ENCODE data around the gene XK. TPM values are rescaled to one million over a fixed set of nuclear protein-coding genes. Genes with fewer than 3 reads are reported as not detected.

XK gene
- total RNA-seq, 1 donor from 2014 or later, result 1.1 TPM

DNA sequence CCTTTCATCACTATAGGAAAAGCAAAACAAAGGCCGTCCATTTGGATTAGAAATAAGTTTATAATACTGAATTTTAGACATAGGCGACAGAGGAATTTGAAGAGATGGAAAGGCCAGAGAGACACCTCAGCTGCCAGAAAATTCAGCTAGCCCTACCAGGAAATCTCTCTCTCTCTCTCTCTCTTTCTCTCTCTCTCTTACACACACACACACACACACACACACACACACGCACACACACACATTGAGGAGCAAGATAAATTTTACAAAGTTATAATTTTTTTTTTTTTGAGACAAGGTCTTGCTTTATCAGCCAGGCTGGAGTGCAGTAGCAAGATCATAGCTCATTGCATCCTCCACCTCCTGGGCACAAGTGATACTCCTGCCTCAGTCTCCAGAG is 1.4 kb downstream of the XK start:
- no peaks in the 10 kb centered on the region for H3K36me3 Mint-ChIP-seq (ENCODE audit: insufficient read depth)
- DNase-seq (ENCODE audit: low spot score, unreplicated experiment), result no peak
- H3K27me3 Mint-ChIP-seq, result peaks cover 16% of the 10 kb centered on the region
- peaks cover 4% of the 10 kb centered on the region for H3K9me3 Mint-ChIP-seq (ENCODE audit: low read depth)
- TF ChIP-seq, protein P1, sequence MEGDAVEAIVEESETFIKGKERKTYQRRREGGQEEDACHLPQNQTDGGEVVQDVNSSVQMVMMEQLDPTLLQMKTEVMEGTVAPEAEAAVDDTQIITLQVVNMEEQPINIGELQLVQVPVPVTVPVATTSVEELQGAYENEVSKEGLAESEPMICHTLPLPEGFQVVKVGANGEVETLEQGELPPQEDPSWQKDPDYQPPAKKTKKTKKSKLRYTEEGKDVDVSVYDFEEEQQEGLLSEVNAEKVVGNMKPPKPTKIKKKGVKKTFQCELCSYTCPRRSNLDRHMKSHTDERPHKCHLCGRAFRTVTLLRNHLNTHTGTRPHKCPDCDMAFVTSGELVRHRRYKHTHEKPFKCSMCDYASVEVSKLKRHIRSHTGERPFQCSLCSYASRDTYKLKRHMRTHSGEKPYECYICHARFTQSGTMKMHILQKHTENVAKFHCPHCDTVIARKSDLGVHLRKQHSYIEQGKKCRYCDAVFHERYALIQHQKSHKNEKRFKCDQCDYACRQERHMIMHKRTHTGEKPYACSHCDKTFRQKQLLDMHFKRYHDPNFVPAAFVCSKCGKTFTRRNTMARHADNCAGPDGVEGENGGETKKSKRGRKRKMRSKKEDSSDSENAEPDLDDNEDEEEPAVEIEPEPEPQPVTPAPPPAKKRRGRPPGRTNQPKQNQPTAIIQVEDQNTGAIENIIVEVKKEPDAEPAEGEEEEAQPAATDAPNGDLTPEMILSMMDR (IDR thresholded peaks at IDR 0.05; ENCODE audit: unreplicated experiment), result no peak
- H3K4me3 Mint-ChIP-seq (ENCODE audit: low read depth), result no peak overlapping the region
- no peaks in the 10 kb centered on the region for H3K4me1 Mint-ChIP-seq (ENCODE audit: low read depth)
- H3K27ac Mint-ChIP-seq, result no peak overlapping the region

DNA sequence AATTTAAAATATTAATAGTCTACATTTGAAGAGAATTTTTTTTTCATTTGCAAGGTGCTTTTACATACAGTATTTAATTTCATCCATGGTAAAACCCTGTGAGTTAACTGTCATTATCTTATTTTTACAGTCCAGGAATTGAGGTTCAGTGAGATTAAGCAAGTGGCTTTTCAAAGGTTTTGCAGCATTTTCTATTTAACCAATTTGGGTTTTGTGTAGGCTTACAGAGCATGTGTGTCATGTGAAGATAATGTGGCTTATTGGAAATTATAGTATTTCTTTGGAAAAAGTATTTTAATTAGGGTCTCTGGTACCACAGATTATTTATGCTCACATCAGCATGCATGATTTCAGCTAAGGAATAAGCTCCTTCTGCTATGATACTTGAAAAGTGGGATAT is 4.5 kb downstream of the XK start:
- TF ChIP-seq, protein P1 (IDR thresholded peaks at IDR 0.05; ENCODE audit: unreplicated experiment), result no peak
- H3K27ac Mint-ChIP-seq, result no peak overlapping the region
- no peak overlapping the region for H3K4me3 Mint-ChIP-seq (ENCODE audit: low read depth)

DNA sequence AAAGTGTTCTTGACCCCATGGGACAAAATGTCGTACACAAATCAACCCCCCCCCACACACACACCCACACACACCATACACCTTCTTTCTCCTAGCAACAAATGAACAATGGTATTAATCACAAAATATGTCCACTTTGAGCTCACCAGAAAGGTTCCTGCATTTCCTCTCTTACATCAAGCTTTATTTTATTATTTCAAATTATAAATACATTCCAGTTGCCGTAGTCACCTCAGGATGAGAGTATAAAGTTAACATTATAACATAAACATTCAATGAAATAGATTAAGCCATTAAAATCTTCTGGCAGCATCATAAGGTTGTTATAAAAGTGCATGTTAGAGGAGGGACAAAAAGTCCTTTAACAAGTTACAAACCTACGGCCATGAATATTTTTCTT is 7.3 kb downstream of the XK start:
- no peaks in the 10 kb centered on the region for H3K36me3 Mint-ChIP-seq (ENCODE audit: insufficient read depth)
- no peak for DNase-seq (ENCODE audit: low spot score, unreplicated experiment)
- TF ChIP-seq, protein P1 (IDR thresholded peaks at IDR 0.05; ENCODE audit: unreplicated experiment), result no peak

More for the DNA sequence above, 4.5 kb downstream of the XK start:
- no peaks in the 10 kb centered on the region for H3K4me1 Mint-ChIP-seq (ENCODE audit: low read depth)
- no peak for DNase-seq (ENCODE audit: low spot score, unreplicated experiment)
- peaks cover 10% of the 10 kb centered on the region for H3K27me3 Mint-ChIP-seq
- H3K36me3 Mint-ChIP-seq (ENCODE audit: insufficient read depth), result no peaks in the 10 kb centered on the region
- peaks cover 3% of the 10 kb centered on the region for H3K9me3 Mint-ChIP-seq (ENCODE audit: low read depth)

DNA sequence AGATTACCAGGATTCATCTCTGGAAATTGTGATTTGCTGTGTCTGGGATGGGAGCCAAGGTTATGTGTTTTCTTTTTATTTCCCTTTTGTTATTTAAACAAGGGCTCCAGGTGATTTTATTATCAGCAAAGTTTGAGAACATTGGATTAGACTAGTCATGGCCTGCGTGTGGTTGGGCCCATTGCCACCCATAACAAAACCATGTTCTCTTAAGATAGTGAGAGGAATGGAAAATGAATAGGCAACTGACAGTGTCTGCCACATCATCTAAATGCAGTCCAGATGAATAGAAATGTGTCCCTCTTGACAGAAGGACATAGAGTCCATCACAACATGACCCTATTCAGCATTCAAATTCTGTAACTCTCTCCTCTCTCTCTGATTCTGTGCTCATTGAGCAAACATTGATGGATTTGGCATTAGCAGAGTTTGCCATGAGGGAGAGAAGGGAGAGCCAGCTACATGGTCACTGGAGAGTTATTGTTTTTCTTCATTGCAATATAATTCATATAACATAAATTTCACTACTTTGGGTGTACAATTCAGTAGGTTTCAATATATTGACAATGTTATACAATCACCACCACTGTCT is 11.7 kb downstream of the XK start:
- Mint-ChIP-seq H3K4me1 (ENCODE audit: low read depth) (no peaks in the 10 kb centered on the region), H3K36me3 (ENCODE audit: insufficient read depth) (no peaks in the 10 kb centered on the region), H3K4me3 (ENCODE audit: low read depth) (no peak overlapping the region), H3K9me3 (ENCODE audit: low read depth) (peaks cover 19% of the 10 kb centered on the region), H3K27me3 (no peaks in the 10 kb centered on the region), H3K27ac (no peak overlapping the region)
- TF ChIP-seq, protein P1 (IDR thresholded peaks at IDR 0.05; ENCODE audit: unreplicated experiment), result no peak
- DNase-seq (ENCODE audit: low spot score, unreplicated experiment), result no peak

More for the DNA sequence above, 7.3 kb downstream of the XK start:
- Mint-ChIP-seq H3K27me3 (no peaks in the 10 kb centered on the region), H3K4me3 (ENCODE audit: low read depth) (no peak overlapping the region), H3K4me1 (ENCODE audit: low read depth) (no peaks in the 10 kb centered on the region), H3K9me3 (ENCODE audit: low read depth) (peaks cover 9% of the 10 kb centered on the region), H3K27ac (no peak overlapping the region)

DNA sequence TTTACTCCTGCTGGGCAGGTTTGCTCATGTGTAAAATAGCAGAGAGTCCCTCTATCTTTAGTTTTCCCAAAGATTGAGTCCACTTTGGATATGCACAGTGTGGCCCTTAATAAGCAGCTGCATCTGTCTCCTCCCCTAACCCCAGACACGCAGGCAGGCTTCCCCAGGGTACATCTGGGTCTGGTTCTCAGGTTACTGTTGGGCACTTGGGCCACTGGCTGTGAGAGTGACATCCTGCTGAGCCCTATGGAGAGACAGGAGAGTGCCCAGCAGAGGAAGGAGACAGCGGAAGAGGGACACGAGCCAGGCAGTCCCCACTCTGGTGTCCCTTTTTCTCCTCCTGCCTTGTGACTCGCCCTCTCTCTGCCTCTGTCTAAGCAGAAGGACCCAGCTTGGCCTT is 16.0 kb downstream of the XK start:
- H3K36me3 Mint-ChIP-seq (ENCODE audit: insufficient read depth), result peaks cover 1% of the 10 kb centered on the region
- no peaks in the 10 kb centered on the region for H3K4me1 Mint-ChIP-seq (ENCODE audit: low read depth)
- H3K27me3 Mint-ChIP-seq, result no peaks in the 10 kb centered on the region
- H3K27ac Mint-ChIP-seq, result no peak overlapping the region
- H3K4me3 Mint-ChIP-seq (ENCODE audit: low read depth), result no peak overlapping the region
- DNase-seq (ENCODE audit: low spot score, unreplicated experiment), result no peak
- peaks cover 16% of the 10 kb centered on the region for H3K9me3 Mint-ChIP-seq (ENCODE audit: low read depth)
- TF ChIP-seq, protein P1 (IDR thresholded peaks at IDR 0.05; ENCODE audit: unreplicated experiment), result no peak

All from progenitor cell of endocrine pancreas (in vitro differentiated cells).